ENCODE results near the gene DPP6.
"Not testable (repeated sequence)": the region's sequence is repeated elsewhere in the genome, so short reads cannot be mapped to it uniquely, and the experiment has no call there.

The DPP6 gene

GRCh38 chr7:154051643-154052529 lies at the start of gene DPP6:
Gene DPP6, plus strand, starts transcription at chr7:154052398.
- DNase-seq (ENCODE audit: low spot score), result not testable (repeated sequence)

- DNase-seq (ENCODE audit: low spot score), result not testable (repeated sequence)
These were observed 42.7 kb upstream of the DPP6 start for GRCh38 chr7:154009423-154009911.

GRCh38 chr7:154010726-154011568 lies 41.3 kb upstream of the DPP6 start:
- not testable (repeated sequence) for DNase-seq (ENCODE audit: low spot score)

GRCh38 chr7:154012800-154013199 lies 39.4 kb upstream of the DPP6 start:
- DNase-seq (ENCODE audit: low spot score), result not testable (repeated sequence)

GRCh38 chr7:154015636-154016035 lies 36.6 kb upstream of the DPP6 start:
- DNase-seq (ENCODE audit: low spot score), result not testable (repeated sequence)

- DNase-seq (ENCODE audit: low spot score), result not testable (repeated sequence)
These were observed 33.8 kb upstream of the DPP6 start for GRCh38 chr7:154018354-154018753.

- not testable (repeated sequence) for DNase-seq (ENCODE audit: low spot score)
These were observed 24.4 kb upstream of the DPP6 start for GRCh38 chr7:154027805-154028204.

- not testable (repeated sequence) for DNase-seq (ENCODE audit: low spot score)
These were observed 21.6 kb upstream of the DPP6 start for GRCh38 chr7:154030476-154031080.

GRCh38 chr7:154039466-154040165 lies 12.6 kb upstream of the DPP6 start:
- DNase-seq (ENCODE audit: low spot score), result not testable (repeated sequence)

GRCh38 chr7:154050394-154050793 lies 1.8 kb upstream of the DPP6 start:
- DNase-seq (ENCODE audit: low spot score), result not testable (repeated sequence)

GRCh38 chr7:154051006-154051642 lies 1.1 kb upstream of the DPP6 start:
- not testable (repeated sequence) for DNase-seq (ENCODE audit: low spot score)

- DNase-seq (ENCODE audit: low spot score), result not testable (repeated sequence)
These were observed 493 bp downstream of the DPP6 start for GRCh38 chr7:154052530-154053252.

GRCh38 chr7:154053466-154054312 lies 1.5 kb downstream of the DPP6 start:
- not testable (repeated sequence) for DNase-seq (ENCODE audit: low spot score)

GRCh38 chr7:154054664-154055063 lies 2.5 kb downstream of the DPP6 start:
- DNase-seq (ENCODE audit: low spot score), result not testable (repeated sequence)

- peak; percentile 14 for DNase-seq (ENCODE audit: low spot score)
These were observed 3.4 kb downstream of the DPP6 start for GRCh38 chr7:154055491-154056106.

GRCh38 chr7:154058783-154059182 lies 6.6 kb downstream of the DPP6 start:
- DNase-seq (ENCODE audit: low spot score), result not testable (repeated sequence)

GRCh38 chr7:154060551-154060950 lies 8.4 kb downstream of the DPP6 start:
- not testable (repeated sequence) for DNase-seq (ENCODE audit: low spot score)

GRCh38 chr7:154071833-154072232 lies 19.6 kb downstream of the DPP6 start:
- DNase-seq (ENCODE audit: low spot score), result not testable (repeated sequence)
